ENCODE data around the gene HHAT.

Gene HHAT

GRCh38 chr1:210360852-210361477, 32.3 kb downstream of the HHAT start:
- peak; percentile 24 for FAIRE-seq

- FAIRE-seq: no peak
These were observed 33.0 kb downstream of the HHAT start for GRCh38 chr1:210361665-210362064.

- no peak for FAIRE-seq
These were observed 33.8 kb downstream of the HHAT start for GRCh38 chr1:210362526-210362925.

GRCh38 chr1:210363119-210363518, 34.4 kb downstream of the HHAT start:
- FAIRE-seq: no peak

GRCh38 chr1:210364479-210364878, 35.8 kb downstream of the HHAT start:
- no peak for FAIRE-seq

- FAIRE-seq: no peak
These were observed 38.1 kb downstream of the HHAT start for GRCh38 chr1:210366767-210367166.

GRCh38 chr1:210367566-210367965, 38.9 kb downstream of the HHAT start:
- FAIRE-seq: no peak

GRCh38 chr1:210369425-210369824, 40.7 kb downstream of the HHAT start:
- FAIRE-seq: no peak

GRCh38 chr1:210371916-210372315, 43.2 kb downstream of the HHAT start:
- FAIRE-seq: no peak

- FAIRE-seq: no peak
These were observed 43.8 kb downstream of the HHAT start for GRCh38 chr1:210372491-210372890.

- no peak for FAIRE-seq
These were observed 44.4 kb downstream of the HHAT start for GRCh38 chr1:210372931-210373627.

- FAIRE-seq: no peak
These were observed 44.9 kb downstream of the HHAT start for GRCh38 chr1:210373628-210373877.

GRCh38 chr1:210373878-210374599, 45.3 kb downstream of the HHAT start:
- FAIRE-seq: no peak

GRCh38 chr1:210374600-210374953, 45.9 kb downstream of the HHAT start:
- FAIRE-seq: no peak

- no peak for FAIRE-seq
These were observed 48.2 kb downstream of the HHAT start for GRCh38 chr1:210376836-210377372.

GRCh38 chr1:210377731-210378333, 49.1 kb downstream of the HHAT start:
- no peak for FAIRE-seq

GRCh38 chr1:210378736-210379135, 50.0 kb downstream of the HHAT start:
- no peak for FAIRE-seq

GRCh38 chr1:210381934-210382333, 53.2 kb downstream of the HHAT start:
- FAIRE-seq: no peak

GRCh38 chr1:210384625-210385024, 55.9 kb downstream of the HHAT start:
- no peak for FAIRE-seq

- FAIRE-seq: no peak
These were observed 56.5 kb downstream of the HHAT start for GRCh38 chr1:210385228-210385627.

GRCh38 chr1:210394281-210394821, 65.6 kb downstream of the HHAT start:
- FAIRE-seq: no peak

GRCh38 chr1:210396541-210396940, 67.8 kb downstream of the HHAT start:
- no peak for FAIRE-seq

- no peak for FAIRE-seq
These were observed 68.5 kb downstream of the HHAT start for GRCh38 chr1:210397252-210397651.
